Stimulated activated CD8-positive, alpha-beta memory T cell treated with anti-CD3 and anti-CD28 coated beads, Interleukin-15, amount 100 ng/mL, for 1 hour (primary cell): ENCODE data around the gene RHOBTB1.
"Not testable (repeated sequence)": the region's sequence is repeated elsewhere in the genome, so short reads cannot be mapped to it uniquely, and the experiment has no call there.

Experiments
- DNase-seq: peaks from one replicate; pipeline ENCODE4 v3.0.0-alpha.2; 2020; ENCODE audit warnings: low read depth

Gene RHOBTB1

DNA sequence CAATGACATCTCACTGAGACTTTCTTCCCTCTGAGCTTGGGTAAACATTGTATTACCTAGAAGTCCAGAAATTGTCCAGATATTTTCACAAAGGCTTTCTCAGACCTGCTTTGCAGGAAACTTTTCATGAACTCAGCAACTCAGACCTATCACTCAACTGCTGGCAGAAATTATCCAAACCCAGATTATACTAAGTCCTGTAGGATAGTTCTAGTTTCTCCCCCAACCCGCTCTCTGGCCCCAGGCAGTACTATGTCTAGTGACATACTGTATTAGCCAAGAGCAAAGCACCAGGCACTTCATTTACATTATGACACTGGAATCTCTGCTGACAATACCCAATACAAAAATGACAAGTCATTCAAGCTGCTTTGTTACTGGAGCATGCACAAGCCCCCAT lies 75.0 kb downstream of the RHOBTB1 start:
- no peak for DNase-seq

DNA sequence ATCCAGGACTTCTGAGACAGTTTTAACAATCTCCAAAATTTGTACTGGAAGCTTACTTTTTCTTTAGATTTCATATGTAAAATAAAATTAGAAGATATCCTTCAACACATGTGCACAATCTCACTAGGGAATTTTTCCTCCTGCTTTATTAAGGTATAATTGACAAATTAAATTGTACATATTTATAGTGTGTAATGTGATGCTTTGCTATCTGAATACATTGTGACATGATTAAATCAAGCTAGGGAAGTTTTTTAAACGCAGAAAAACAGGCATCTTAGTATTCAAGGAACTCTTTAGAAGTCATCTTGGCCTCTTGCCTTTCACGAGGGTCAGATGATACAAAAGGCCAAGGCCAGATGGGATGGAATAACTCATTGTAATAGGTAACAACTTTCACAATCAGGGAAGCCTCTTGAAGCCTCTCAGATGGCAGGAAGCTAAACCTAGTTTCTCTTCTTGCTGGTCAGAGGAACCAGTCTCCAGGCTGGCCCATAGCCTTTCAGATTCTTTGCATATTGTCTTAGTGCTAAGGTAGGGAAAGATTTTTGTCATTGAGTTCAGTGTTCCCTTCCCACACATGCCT lies 78.7 kb downstream of the RHOBTB1 start:
- DNase-seq = no peak

- no peak for DNase-seq
Observed at GRCh38 chr10:60863796-60864195, 80.2 kb downstream of the RHOBTB1 start.

- DNase-seq = no peak
Observed at GRCh38 chr10:60862517-60862916, 81.5 kb downstream of the RHOBTB1 start.

GRCh38 chr10:60856405-60856804 lies 87.6 kb downstream of the RHOBTB1 start:
- DNase-seq = no peak

GRCh38 chr10:60853637-60854036 lies 90.3 kb downstream of the RHOBTB1 start:
- DNase-seq = no peak

DNA sequence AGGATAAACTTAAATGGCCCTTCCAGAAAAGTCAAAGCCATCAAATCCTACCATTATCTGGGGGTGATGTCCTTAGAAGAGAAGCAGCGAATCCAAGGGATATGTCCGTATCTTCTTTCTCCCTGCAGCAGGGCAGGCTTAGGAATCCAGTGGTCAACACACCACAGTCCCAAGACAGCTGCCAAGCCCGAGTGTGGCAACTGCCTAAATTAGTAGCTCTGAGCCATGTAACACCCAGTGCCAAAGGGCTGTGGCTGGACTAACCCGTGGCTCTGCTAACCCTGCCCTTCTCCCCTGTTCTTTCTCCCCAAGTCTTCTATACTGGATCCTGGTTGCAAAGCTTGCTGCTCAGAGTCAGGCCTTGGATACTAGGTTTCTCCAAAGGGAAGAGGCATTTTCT lies 90.9 kb downstream of the RHOBTB1 start:
- DNase-seq = no peak

GRCh38 chr10:60849740-60850139 lies 94.2 kb downstream of the RHOBTB1 start:
- DNase-seq = no peak

GRCh38 chr10:60849217-60849616 lies 94.8 kb downstream of the RHOBTB1 start:
- no peak for DNase-seq

GRCh38 chr10:60848680-60849079 lies 95.3 kb downstream of the RHOBTB1 start:
- no peak for DNase-seq

DNA sequence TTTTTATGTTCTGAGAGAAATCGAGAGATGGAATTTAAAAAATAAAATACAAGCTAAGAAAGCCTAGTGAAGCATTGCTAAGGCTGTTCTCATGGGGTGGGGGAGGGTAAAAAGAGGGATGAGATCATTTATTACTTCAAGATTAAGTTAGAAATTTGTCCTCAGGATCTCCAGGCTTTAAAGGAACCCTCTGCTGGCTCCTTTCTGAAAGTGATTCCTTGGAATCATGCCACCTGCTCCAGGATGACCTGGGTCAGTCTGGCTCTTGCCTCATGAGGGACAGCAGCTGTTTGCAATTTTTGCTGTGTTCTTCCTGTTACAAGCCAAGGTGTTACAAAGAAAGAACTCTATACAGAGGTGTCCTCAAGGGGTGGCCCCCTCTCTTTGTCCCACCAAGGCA lies 95.9 kb downstream of the RHOBTB1 start:
- no peak for DNase-seq

GRCh38 chr10:60846173-60846572 lies 97.8 kb downstream of the RHOBTB1 start:
- no peak for DNase-seq

DNA sequence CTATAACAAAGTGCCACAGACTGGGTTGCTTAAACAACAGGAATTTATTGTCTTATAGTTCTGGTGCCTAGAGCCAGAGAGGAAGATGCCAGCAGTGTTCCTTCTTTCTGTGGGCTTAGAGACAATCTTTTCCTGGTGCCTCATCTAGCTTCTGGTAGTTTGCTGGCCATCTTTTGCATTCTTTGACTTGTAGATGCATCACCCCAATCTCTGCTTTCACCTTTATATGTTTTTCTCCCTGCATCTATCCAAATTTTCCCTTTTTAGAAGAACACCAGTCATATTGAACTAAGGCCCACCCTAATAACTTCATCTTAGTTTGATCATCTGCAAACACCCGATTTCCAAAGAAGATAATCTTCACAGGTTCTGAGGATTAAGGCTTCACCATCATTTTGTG lies 98.9 kb downstream of the RHOBTB1 start:
- no peak for DNase-seq

GRCh38 chr10:60842694-60843093 lies 101.3 kb downstream of the RHOBTB1 start:
- DNase-seq = no peak

- DNase-seq = not testable (repeated sequence)
Observed at GRCh38 chr10:60841227-60841626, 102.8 kb downstream of the RHOBTB1 start.

GRCh38 chr10:60835049-60835448 lies 108.9 kb downstream of the RHOBTB1 start:
- no peak for DNase-seq

DNA sequence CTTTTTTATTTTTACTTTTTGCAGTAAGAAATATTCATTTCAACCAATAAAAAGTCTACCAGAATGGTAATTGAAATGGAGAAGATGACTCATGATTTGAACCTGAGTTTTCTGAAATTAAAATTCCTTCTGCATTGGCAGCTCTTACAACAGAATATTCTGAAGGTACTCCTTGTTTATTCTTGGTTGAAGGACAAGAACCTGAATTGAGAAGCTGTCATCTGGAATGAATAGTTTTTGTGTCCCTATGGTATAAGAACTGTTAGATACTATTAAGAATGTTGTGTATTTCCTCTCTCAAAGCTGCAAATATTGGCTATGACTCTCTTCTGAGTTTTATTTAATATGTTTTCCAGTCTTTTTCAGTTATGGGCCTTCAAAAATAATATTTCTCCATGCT lies 109.6 kb downstream of the RHOBTB1 start:
- no peak for DNase-seq

DNA sequence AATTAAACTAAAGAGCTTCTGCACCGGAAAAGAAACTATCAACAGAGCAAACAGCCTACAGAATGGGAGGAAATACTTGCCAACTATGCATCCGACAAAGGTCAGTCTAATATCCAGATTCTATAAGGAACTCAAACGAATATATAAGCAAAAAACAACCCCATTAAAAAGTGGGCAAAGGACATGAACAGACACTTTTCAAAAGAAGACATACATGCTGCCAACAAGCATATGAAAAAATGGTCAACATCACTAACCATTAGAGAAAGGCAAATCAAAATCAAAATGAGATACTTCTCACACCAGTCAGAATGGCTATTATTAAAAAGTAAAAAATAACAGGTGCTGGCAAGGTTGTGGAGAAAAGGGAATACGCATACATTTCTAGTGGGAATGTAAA lies 111.8 kb downstream of the RHOBTB1 start:
- not testable (repeated sequence) for DNase-seq

- no peak for DNase-seq
Observed at GRCh38 chr10:60828489-60828852, 115.5 kb downstream of the RHOBTB1 start.

DNA sequence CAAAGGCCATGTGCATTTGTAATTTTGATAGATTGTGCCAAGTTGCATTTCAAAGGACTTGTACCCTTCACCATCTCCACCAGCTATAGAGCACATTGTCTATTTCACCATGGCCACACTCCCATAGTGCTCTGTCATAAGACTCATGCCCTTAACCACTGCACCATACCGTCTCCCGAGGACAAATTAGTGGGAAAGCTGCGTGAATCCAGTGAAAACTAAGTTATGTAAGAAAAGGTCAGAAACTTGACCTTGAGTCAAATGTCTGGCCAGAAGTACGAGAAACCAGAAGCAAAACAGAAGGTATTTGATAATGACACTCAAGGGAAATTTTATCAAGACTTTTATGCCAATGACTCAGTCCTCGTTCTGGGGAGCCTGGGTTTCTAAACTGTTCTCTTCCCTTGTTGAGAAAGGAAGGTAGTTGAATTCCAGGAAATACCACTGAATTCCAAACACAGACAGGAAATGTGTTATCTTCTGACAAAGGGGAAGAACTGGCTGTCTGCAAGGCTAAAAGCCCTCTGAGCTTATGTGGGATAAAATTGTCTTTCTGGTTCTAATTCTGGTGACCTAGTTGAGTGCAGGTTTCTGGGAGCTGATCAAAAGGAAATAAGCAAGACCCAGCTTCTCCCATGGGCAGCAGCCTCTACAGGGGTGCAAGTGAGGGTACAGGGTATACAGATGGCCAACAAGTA lies 116.0 kb downstream of the RHOBTB1 start:
- DNase-seq = no peak

GRCh38 chr10:60825520-60825919 lies 118.5 kb downstream of the RHOBTB1 start:
- no peak for DNase-seq

DNA sequence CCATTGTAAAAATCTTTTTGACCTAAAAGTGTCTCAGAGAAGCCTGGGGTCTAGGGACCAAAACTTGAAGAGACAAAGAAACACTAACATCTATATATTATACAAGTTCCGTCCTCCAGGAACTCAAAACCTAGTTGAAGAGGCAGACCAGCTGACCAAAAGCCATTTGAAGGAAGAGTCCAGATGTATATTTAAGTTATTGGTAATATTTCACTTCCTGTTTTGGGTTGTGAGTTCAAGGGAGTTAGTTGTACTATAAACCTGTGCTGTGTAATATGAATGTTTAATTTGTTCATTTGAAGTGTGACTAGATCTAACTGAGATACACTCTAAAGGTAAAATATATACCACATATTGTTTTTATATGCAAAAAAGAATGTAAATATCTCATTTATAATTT lies 120.7 kb downstream of the RHOBTB1 start:
- no peak for DNase-seq

DNA sequence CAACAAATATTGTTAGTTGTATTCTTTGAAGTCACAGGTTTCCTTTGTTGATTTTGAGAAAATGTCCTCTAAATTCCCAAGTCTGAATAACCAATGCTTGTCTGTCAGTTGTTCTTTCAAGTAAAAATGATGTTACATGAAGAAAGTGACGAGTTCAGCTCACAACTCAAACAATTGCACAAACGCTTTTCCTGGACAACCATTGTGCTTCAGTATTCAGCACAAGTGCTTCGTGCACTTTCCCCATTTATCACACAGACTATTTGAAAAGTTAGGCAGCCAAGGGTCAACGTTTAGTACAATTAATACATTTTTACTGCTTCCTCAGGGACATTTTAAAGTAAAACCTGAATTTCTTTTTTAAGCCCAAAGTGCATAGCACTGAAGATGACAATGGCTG lies 121.2 kb downstream of the RHOBTB1 start:
- DNase-seq = no peak

DNA sequence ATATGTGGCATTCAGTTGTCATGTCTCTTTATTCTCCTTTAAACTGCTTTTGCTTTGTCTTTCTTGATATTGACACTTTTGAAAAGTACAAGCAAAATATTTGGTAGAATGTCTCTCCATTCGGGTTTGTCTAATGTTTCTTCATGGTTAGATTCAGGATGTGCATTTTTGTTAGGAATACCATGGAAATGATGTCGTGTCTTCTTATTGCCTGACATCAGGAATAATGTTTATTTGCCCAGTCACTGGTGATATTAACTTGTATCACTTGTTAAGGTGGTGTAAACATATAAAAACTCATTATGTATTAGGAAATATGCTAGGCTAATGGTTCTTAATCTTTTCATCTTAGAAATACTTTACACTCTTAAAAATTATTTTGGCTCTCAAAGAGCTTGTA lies 122.3 kb downstream of the RHOBTB1 start:
- no peak for DNase-seq
